ENCODE data around the gene NFYC.

DNA sequence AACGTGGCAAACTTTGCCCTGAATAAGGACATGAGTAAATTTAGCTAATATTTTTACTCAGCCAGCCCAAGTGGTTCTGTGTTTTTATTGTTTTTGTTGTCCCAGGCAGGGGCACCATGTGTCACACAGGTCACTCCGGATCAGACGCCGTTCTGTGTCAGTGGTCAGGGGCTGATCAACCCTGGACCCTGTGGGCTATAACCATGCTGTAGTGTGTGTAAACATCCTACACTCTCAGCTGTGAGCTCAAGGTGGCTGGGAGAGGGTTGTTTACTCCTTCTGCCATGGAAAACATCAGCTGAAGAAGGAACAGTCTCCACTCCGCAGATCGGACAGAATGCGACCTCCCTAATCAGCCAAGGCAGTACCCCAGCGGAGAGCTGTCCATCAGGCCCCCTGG is 65.6 kb downstream of the NFYC start:
- no peak for TF ChIP-seq EZH2 (IDR thresholded peaks at IDR 0.05; ENCODE audit: borderline replicate concordance, low read length)
- TF ChIP-seq, protein P1, sequence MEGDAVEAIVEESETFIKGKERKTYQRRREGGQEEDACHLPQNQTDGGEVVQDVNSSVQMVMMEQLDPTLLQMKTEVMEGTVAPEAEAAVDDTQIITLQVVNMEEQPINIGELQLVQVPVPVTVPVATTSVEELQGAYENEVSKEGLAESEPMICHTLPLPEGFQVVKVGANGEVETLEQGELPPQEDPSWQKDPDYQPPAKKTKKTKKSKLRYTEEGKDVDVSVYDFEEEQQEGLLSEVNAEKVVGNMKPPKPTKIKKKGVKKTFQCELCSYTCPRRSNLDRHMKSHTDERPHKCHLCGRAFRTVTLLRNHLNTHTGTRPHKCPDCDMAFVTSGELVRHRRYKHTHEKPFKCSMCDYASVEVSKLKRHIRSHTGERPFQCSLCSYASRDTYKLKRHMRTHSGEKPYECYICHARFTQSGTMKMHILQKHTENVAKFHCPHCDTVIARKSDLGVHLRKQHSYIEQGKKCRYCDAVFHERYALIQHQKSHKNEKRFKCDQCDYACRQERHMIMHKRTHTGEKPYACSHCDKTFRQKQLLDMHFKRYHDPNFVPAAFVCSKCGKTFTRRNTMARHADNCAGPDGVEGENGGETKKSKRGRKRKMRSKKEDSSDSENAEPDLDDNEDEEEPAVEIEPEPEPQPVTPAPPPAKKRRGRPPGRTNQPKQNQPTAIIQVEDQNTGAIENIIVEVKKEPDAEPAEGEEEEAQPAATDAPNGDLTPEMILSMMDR (conservative IDR thresholded peaks at IDR 0.05 in 1 of 2, IDR thresholded peaks at IDR 0.05 in 1 of 2; ENCODE audit: extremely low read depth in 1 of 2, insufficient read depth in 1 of 2, low read depth in 1 of 2, low read length in 2 of 2), result no peak
